IPS-18c (cell line): Measurements from ENCODE around the gene LAMA3.

Experiments used
- H3K4me3 ChIP-seq: 2 replicates; pipeline ENCODE4 v1.7.0; 2013; ENCODE audit warnings: low read depth, mild to moderate bottlenecking, low read length, moderate library complexity; ENCODE audit not compliant: insufficient read depth
- H3K9me3 ChIP-seq: one replicate; pipeline ENCODE4 v1.6.1; 2013; ENCODE audit warnings: mild to moderate bottlenecking, low read length, moderate library complexity; ENCODE audit not compliant: control insufficient read depth, insufficient read depth

The LAMA3 gene

GRCh38 chr18:23689031-23689615 lies at the start of gene LAMA3:
LAMA3 (plus strand) TSS chr18:23689453; CDS start chr18:23689684, 231 bp downstream.
- peak within 1 kb of the TSS; percentile 62 for H3K4me3 ChIP-seq
- no peaks in the 10 kb centered on the region for H3K9me3 ChIP-seq

DNA sequence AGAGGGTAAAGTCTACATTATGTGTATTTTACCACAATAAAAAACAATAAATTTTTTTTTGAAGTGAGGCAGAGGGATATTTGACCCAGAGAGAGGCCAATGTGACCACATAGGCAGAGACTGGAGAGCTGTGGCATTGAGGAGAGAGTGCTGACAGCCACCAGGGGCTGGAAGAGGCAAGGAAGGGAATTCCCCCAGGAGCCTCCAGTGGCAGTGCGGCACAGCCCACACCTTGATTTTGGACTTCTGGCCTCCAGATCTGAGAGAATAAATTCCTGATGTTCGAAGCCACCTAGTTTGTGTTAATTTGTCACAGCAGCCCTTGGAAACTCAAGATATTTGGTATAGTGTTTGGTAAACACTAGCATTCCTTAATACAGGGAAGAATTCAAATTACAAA lies 49.2 kb upstream of the LAMA3 start:
- Histone ChIP-seq H3K4me3 (no peak overlapping the region), H3K9me3 (peaks cover 7% of the 10 kb centered on the region)

GRCh38 chr18:23641143-23641720 lies 48.0 kb upstream of the LAMA3 start:
- no peak overlapping the region for H3K4me3 ChIP-seq
- peaks cover 9% of the 10 kb centered on the region for H3K9me3 ChIP-seq

GRCh38 chr18:23641937-23642666 lies 47.2 kb upstream of the LAMA3 start:
- no peak overlapping the region for H3K4me3 ChIP-seq
- H3K9me3 ChIP-seq = peaks cover 9% of the 10 kb centered on the region

DNA sequence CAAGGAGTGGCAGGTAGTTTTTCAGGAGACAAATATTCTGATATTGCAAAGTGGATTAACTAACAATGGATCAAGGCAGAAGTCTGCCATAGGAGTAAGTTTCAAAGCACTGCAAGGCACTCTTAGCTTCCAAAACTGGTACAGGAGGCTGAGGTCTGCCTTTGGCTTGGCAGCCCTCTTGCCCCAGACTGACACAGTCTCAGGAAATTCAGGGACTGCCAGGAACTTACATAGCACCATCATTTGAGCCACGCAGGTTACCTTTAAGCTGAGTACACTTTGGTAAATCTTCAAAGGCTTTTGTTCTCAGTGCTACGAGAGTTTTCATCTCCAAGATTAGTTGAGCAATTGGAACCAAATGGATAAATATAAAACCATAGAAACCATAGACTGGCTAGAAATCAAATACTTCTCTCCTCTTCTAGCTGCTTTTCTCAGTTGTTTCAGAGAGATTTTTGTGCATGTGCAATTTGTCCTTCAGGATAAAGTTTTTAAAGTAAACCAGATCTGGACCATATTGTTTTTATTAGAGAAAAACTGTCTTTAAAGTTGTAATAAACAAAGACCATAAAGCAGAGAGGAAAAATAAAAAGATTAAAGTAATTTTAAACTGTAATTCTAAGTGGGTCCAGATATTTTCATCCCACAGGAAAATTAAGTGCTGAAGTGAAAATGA lies 45.3 kb upstream of the LAMA3 start:
- H3K4me3 ChIP-seq = no peak overlapping the region
- H3K9me3 ChIP-seq = peaks cover 9% of the 10 kb centered on the region

- Histone ChIP-seq H3K9me3 (peaks cover 9% of the 10 kb centered on the region), H3K4me3 (no peak overlapping the region)
Observed at GRCh38 chr18:23645568-23646175, 43.6 kb upstream of the LAMA3 start.

- H3K4me3 ChIP-seq = no peak overlapping the region
- peaks cover 9% of the 10 kb centered on the region for H3K9me3 ChIP-seq
Observed at GRCh38 chr18:23646282-23646681, 43.0 kb upstream of the LAMA3 start.

GRCh38 chr18:23648456-23648855 lies 40.8 kb upstream of the LAMA3 start:
- H3K9me3 ChIP-seq = peaks cover 2% of the 10 kb centered on the region
- no peak overlapping the region for H3K4me3 ChIP-seq

DNA sequence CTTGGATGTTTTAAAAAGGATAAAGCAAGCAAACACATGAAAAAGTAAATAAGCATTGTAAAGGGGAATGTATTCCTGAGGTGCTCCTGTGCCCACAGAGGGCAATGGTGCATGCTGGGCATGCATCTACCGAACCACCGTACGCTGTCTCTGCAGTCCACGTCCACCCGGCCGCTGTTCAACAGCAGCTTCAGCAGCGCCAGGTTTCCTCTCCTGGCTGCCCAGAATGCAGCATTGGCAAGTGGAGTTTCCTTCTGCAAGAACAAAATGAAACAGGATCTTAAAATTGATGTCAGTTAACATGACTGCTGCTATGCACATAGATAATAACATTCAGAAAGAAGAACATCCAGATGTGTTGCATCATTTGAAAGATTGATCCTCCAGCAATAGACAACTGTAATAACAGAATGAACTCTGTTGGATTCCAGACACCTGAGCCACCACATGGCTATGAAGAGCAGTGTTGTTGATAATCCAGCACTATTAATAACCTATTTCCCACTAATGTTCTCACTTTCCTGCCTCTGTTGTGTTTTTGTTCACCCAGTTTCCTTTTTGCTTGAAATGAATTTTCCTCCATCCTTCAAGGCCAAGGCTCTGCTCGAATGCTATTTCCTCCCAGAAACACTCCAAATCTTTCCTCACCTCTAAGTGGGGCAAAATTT lies 40.2 kb upstream of the LAMA3 start:
- peaks cover 2% of the 10 kb centered on the region for H3K9me3 ChIP-seq
- no peak overlapping the region for H3K4me3 ChIP-seq

DNA sequence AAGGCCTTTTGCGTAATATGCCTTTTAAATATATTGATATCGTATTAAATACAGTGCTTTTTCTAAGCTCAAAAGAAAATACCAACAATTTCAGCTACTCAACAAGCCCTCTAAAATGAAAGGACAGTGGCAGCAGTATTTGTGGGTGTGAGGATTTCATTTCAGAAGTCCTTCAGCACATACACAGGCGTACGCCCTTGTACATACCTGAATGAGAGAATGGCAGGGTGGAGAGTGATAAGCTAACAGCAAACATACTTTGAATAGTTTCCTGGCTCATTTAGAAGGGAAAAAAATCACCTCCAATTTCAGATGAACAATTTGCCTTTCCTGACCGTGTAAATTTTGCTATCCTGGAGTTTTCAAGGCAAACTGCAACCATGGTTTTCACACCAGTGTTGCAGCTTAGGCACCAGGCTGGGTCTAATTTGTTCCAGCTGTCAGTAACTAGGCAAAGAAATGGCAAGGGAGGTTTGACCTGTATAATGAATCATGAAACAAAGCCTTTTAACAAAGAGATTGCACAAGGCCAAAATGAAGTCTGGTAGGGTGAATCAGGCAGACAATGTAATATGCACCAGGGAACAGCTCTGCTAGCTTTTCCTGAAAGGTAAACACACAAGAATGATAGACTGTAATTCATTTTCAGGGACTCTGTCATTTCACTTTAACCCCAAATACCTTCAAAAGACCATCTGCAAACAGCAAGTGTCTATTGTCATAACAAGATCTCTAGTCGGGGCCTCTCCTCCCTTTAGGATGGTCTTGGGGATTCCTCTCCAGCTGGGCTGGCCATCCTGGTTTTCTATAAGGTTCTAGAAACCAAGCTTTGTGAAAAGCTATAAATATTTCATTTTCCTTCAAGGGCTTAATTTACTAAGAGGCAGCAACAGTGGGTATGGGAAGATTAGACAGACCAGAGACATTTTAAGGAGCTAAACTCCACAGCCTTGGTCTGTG lies 38.0 kb upstream of the LAMA3 start:
- no peaks in the 10 kb centered on the region for H3K9me3 ChIP-seq
- H3K4me3 ChIP-seq = no peak overlapping the region

GRCh38 chr18:23652232-23652631 lies 37.0 kb upstream of the LAMA3 start:
- Histone ChIP-seq H3K9me3 (no peaks in the 10 kb centered on the region), H3K4me3 (no peak overlapping the region)

- Histone ChIP-seq H3K4me3 (no peak overlapping the region), H3K9me3 (no peaks in the 10 kb centered on the region)
Observed at GRCh38 chr18:23658285-23658684, 31.0 kb upstream of the LAMA3 start.

DNA sequence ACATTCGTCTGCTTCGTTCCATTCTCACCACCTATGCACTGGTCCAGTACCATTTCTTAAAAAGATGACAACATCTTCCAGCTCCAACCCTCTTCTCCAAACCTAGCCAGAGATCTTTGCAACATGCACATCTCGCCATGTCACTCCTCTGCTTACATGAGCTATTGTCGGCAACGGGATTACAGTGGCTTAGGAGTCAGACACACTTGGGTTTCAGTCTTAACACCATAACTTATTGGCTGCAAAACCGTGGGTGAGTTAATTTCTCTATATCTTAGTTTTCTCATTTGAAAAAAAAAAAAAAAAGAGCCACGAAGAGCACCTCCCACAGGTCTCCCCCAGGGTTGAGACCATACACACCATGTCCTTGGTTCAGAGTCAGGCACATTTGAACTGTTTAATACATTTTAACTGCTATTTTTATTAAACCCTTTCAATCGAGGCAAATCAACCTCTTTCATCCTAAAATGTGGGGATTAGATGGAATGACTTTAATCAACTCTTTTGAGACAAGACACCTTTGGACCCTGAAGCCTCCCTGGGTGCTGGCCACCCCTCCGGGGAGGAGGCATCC lies 27.4 kb upstream of the LAMA3 start:
- Histone ChIP-seq H3K4me3 (peak overlapping the region; percentile 51; the same call in 1 of the 2 replicates), H3K9me3 (no peaks in the 10 kb centered on the region)

GRCh38 chr18:23662309-23663263 lies 26.7 kb upstream of the LAMA3 start, which contains the start of gene ANKRD29:
ANKRD29 (minus strand) TSS chr18:23662911; CDS start chr18:23662730, 181 bp downstream.
- peak within 1 kb of the TSS; percentile 51 for H3K4me3 ChIP-seq

GRCh38 chr18:23664674-23665073 lies 24.6 kb upstream of the LAMA3 start:
- H3K4me3 ChIP-seq = no peak overlapping the region
- H3K9me3 ChIP-seq = no peaks in the 10 kb centered on the region

More at GRCh38 chr18:23662309-23663263, 26.7 kb upstream of the LAMA3 start, which contains the start of gene ANKRD29:
- H3K9me3 ChIP-seq = no peaks in the 10 kb centered on the region
